Measurements from ENCODE around the gene BCL2L1. TPM values are rescaled to one million over a fixed set of nuclear protein-coding genes. Genes with fewer than 3 reads are reported as not detected.

Gene BCL2L1
- total and polyA plus RNA-seq, 10 of the 15 experiments (the other 5 are each of a cell fraction or from before 2014, with no cell fraction given), result 0.63 to 67.7 (median 43.6) TPM

DNA sequence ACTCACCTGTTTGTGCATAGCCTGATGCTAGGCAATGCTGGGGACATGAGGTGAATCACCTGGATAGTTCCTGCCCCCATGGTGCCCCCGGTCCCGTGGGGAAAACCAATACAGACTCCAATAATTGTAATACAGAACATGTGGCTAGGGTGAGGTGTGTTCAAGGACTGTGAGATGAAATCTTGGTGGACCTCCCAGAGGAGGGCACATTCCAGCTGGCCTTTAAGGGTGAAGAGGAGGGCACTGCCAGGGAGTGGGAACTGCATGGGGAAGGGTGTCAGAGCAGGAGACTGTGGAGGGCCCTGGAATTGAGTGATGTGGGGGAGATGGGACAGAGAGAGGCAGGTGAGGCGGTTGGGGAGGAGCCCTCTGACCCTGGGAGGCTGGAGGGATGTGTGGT is 82.4 kb downstream of the BCL2L1 start (continued):
- TF ChIP-seq, protein P1, sequence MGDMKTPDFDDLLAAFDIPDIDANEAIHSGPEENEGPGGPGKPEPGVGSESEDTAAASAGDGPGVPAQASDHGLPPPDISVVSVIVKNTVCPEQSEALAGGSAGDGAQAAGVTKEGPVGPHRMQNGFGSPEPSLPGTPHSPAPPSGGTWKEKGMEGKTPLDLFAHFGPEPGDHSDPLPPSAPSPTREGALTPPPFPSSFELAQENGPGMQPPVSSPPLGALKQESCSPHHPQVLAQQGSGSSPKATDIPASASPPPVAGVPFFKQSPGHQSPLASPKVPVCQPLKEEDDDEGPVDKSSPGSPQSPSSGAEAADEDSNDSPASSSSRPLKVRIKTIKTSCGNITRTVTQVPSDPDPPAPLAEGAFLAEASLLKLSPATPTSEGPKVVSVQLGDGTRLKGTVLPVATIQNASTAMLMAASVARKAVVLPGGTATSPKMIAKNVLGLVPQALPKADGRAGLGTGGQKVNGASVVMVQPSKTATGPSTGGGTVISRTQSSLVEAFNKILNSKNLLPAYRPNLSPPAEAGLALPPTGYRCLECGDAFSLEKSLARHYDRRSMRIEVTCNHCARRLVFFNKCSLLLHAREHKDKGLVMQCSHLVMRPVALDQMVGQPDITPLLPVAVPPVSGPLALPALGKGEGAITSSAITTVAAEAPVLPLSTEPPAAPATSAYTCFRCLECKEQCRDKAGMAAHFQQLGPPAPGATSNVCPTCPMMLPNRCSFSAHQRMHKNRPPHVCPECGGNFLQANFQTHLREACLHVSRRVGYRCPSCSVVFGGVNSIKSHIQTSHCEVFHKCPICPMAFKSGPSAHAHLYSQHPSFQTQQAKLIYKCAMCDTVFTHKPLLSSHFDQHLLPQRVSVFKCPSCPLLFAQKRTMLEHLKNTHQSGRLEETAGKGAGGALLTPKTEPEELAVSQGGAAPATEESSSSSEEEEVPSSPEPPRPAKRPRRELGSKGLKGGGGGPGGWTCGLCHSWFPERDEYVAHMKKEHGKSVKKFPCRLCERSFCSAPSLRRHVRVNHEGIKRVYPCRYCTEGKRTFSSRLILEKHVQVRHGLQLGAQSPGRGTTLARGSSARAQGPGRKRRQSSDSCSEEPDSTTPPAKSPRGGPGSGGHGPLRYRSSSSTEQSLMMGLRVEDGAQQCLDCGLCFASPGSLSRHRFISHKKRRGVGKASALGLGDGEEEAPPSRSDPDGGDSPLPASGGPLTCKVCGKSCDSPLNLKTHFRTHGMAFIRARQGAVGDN (IDR thresholded peaks at IDR 0.05), result no peak
- TF ChIP-seq, protein P2, sequence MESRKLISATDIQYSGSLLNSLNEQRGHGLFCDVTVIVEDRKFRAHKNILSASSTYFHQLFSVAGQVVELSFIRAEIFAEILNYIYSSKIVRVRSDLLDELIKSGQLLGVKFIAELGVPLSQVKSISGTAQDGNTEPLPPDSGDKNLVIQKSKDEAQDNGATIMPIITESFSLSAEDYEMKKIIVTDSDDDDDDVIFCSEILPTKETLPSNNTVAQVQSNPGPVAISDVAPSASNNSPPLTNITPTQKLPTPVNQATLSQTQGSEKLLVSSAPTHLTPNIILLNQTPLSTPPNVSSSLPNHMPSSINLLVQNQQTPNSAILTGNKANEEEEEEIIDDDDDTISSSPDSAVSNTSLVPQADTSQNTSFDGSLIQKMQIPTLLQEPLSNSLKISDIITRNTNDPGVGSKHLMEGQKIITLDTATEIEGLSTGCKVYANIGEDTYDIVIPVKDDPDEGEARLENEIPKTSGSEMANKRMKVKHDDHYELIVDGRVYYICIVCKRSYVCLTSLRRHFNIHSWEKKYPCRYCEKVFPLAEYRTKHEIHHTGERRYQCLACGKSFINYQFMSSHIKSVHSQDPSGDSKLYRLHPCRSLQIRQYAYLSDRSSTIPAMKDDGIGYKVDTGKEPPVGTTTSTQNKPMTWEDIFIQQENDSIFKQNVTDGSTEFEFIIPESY (IDR thresholded peaks at IDR 0.05), result no peak
- no peak for TF ChIP-seq ZBTB11 (CRISPR knock-in tag; IDR thresholded peaks at IDR 0.05)
